GM23248 (cell line): ENCODE measurements around the gene MAGEL2. TPM values are rescaled to one million over a fixed set of nuclear protein-coding genes. Genes with fewer than 3 reads are reported as not detected.

ENCODE experiments used
- DNase-seq: peaks from one replicate; pipeline ENCODE4 v3.0.0-alpha.2; 2015
- H2AFZ ChIP-seq: fragments of 200-600 bp; sonication (generic); 2 replicates; pipeline ENCODE4 v1.6.1; 2016; ENCODE audit warnings: antibody characterized with exemption
- H3F3A ChIP-seq: fragments of 200-600 bp; sonication (generic); 2 replicates; pipeline ENCODE4 v1.6.1; 2016; ENCODE audit warnings: mild to moderate bottlenecking, antibody characterized with exemption, mixed run types; ENCODE audit not compliant: insufficient read depth
- H3K27ac ChIP-seq: fragments of 200-600 bp; sonication (generic); 2 replicates; pipeline ENCODE4 v1.5.1; 2016; ENCODE audit warnings: mild to moderate bottlenecking
- H3K27me3 ChIP-seq: fragments of 200-600 bp; sonication (generic); replicated peaks from 2 replicates; pipeline ENCODE4 v1.6.1; 2016; ENCODE audit warnings: mild to moderate bottlenecking; ENCODE audit not compliant: insufficient read depth
- H3K36me3 ChIP-seq: fragments of 200-600 bp; sonication (generic); 2 replicates; pipeline ENCODE4 v1.6.1; 2016; ENCODE audit warnings: low read depth, mild to moderate bottlenecking
- H3K4me1 ChIP-seq: fragments of 200-600 bp; sonication (generic); 2 replicates; pipeline ENCODE4 v1.6.1; 2016; ENCODE audit warnings: mild to moderate bottlenecking; ENCODE audit not compliant: insufficient read depth
- H3K4me2 ChIP-seq: fragments of 200-600 bp; sonication (generic); one replicate; pipeline ENCODE4 v1.6.1; 2016; ENCODE audit warnings: mild to moderate bottlenecking; ENCODE audit not compliant: unreplicated experiment
- H3K4me3 ChIP-seq: fragments of 200-600 bp; sonication (generic); 2 replicates; pipeline ENCODE4 v1.5.1; 2016; ENCODE audit warnings: mild to moderate bottlenecking
- H3K79me2 ChIP-seq: fragments of 200-600 bp; sonication (generic); 2 replicates; pipeline ENCODE4 v1.6.1; 2016; ENCODE audit warnings: mild to moderate bottlenecking; ENCODE audit not compliant: insufficient read depth
- H3K9ac ChIP-seq: fragments of 200-600 bp; sonication (generic); 2 replicates; pipeline ENCODE4 v1.6.1; 2016; ENCODE audit warnings: mild to moderate bottlenecking
- H3K9me2 ChIP-seq: fragments of 200-600 bp; sonication (generic); 2 replicates; pipeline ENCODE4 v1.6.1; 2016; ENCODE audit warnings: mixed run types, mild to moderate bottlenecking, moderate library complexity; ENCODE audit not compliant: insufficient read depth
- H3K9me3 ChIP-seq: fragments of 200-600 bp; sonication (generic); one replicate; pipeline ENCODE4 v1.6.1; 2017; ENCODE audit warnings: low read depth
- H4K20me1 ChIP-seq: fragments of 200-600 bp; sonication (generic); 2 replicates; pipeline ENCODE4 v1.6.0; 2016; ENCODE audit not compliant: insufficient read depth
- EZH2 ChIP-seq: fragments of 200-600 bp; sonication (generic); IDR thresholded peaks from 2 replicates; pipeline ENCODE4 v1.6.1; 2018; ENCODE audit warnings: antibody characterized with exemption, mild to moderate bottlenecking; ENCODE audit not compliant: insufficient read depth, poor library complexity, severe bottlenecking
- EZH2phosphoT487 ChIP-seq: fragments of 200-600 bp; sonication (generic); IDR thresholded peaks from 2 replicates; pipeline ENCODE4 v1.6.1; 2018; ENCODE audit warnings: antibody characterized with exemption, moderate library complexity, mild to moderate bottlenecking, low read depth; ENCODE audit not compliant: insufficient read depth
- WGBS, 2 experiments: methylation state at CpG; one replicate each; pipeline ENCODE4 v1.1.6; 2015 to 2017; ENCODE audit warnings: low lambda C conversion rate in 2 of 2, low coverage in 1 of 2; ENCODE audit errors: missing lambda C conversion rate in 2 of 2; 5-methylcytosine and 5-hydroxymethylcytosine counted together
- in situ Hi-C: fragments of 300-500 bp; cut with MboI; formaldehyde crosslinking; loops from 2 replicates; pipeline ENCODE4 v1.15.0; 2020
- polyA plus RNA-seq: library from polyadenylated mRNA; unstranded; fragments of >200 nt; fragmentation: Nextera tagmentation; extraction: Ambion mirVana; gene quantifications from 2 replicates; pipeline ENCODE4 v1.2.1, GENCODE V29; 2016
- total RNA-seq: library from RNA; depleted of rRNA; stranded (reverse); fragments of >200 nt; shearing (Covaris generic); gene quantifications from 2 replicates; pipeline ENCODE4 v1.2.3, GENCODE V29; 2014

The MAGEL2 gene
- total and polyA plus RNA-seq, 2 experiments from 2014 or later, result 0.14 to 0.22 TPM

DNA sequence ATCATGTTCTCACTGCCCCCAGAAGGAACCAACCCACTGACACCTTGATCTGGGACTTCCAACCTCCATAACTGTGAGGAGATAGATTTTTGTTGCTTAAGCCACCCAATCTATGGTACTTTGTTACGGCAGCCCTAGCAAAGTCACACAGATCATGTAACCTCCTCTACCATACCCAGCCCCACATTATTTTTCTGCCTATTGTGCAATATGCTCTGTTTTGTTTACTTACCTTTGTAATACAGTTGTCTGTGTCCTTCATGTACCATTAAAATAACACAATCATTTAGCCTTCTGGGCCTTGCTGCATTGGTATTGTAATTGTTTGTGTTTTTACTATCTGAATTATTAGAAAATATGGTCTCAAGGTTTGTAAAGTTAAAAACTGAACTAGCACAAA lies 23.3 kb upstream of the MAGEL2 start:
- Histone ChIP-seq H3K9ac (no peak overlapping the region), H3K4me3 (no peak overlapping the region)
- in situ Hi-C loops, result no loop called here

DNA sequence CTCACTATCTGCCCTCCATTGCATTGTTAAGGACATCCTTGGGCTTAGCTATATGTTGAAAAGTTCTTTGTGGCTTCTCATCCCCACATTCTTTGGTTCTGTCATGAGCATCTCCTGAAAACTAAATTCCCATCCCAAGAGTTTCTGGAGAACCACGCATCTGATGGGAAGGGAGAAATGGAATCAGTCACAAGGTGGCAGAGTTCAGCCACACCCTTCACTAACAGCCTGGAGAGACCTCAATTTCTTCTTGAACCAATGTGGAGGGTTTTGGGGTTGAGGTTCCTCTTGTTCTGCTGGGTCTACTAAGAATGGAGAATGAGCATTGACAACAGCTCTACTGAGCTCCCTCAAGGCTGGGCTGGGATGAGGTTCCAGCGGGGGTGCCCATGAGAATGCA lies 15.6 kb upstream of the MAGEL2 start:
- Histone ChIP-seq H2AFZ (no peak overlapping the region), H3K4me3 (no peak overlapping the region), H4K20me1 (no peaks in the 10 kb centered on the region), H3K9me3 (no peaks in the 10 kb centered on the region), H3K36me3 (no peaks in the 10 kb centered on the region), H3K4me1 (no peaks in the 10 kb centered on the region), H3K9me2 (no peaks in the 10 kb centered on the region), H3K79me2 (no peaks in the 10 kb centered on the region), H3K9ac (no peak overlapping the region), H3K4me2 (no peak overlapping the region), H3F3A (no peaks in the 10 kb centered on the region), H3K27me3 (no peaks in the 10 kb centered on the region), H3K27ac (no peak overlapping the region)
- 0 to 10% methylated on average over 2 of the region's 2 CpGs for WGBS, 2 experiments
- TF ChIP-seq EZH2 (no peak), EZH2phosphoT487 (no peak)
- no peak for DNase-seq
- in situ Hi-C loops, result no loop called here

More for the DNA sequence above, 23.3 kb upstream of the MAGEL2 start:
- H4K20me1 ChIP-seq, result no peaks in the 10 kb centered on the region
- no peak overlapping the region for H3K4me2 ChIP-seq
- no peaks in the 10 kb centered on the region for H3K36me3 ChIP-seq
- no peaks in the 10 kb centered on the region for H3K4me1 ChIP-seq
- H3K9me3 ChIP-seq, result no peaks in the 10 kb centered on the region
- no peaks in the 10 kb centered on the region for H3F3A ChIP-seq
- no peaks in the 10 kb centered on the region for H3K79me2 ChIP-seq
- no peaks in the 10 kb centered on the region for H3K27me3 ChIP-seq
- 43 to 63% methylated on average over 1 of the region's 1 CpG for WGBS, 2 experiments
- no peak for DNase-seq
- H2AFZ ChIP-seq, result no peak overlapping the region
- TF ChIP-seq EZH2phosphoT487 (no peak), EZH2 (no peak)
- H3K9me2 ChIP-seq, result no peaks in the 10 kb centered on the region
- no peak overlapping the region for H3K27ac ChIP-seq

DNA sequence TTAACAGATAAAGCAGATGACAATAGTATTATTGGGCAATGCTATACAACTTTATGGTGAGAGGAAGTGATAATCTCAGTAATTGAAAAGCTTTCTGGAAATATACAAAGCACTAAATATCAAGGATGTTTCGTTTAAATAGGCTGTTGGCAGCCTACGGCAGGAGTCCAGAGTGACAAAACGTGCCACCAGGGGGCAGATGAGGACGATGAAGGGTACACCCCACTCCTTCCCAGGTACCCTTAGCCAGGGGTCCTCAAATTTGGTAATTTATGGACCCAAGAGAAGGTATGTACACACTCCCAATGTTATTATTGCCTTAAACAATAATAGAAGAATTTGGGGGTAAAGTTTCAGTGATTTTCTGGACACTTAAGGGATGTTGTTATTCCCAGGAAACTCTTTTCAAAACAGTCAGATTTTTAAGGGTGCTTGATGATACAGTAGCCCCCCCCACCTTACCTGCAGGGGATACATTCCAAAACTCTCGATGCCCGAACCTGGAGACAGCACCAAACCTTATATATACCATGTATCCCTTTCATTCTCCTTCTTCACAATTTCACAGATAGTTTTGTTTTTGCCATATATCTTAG lies 1.4 kb upstream of the MAGEL2 start:
- Histone ChIP-seq H3F3A (no peaks in the 10 kb centered on the region), H3K4me2 (no peak overlapping the region), H3K27ac (no peak overlapping the region), H3K36me3 (no peaks in the 10 kb centered on the region), H3K9me2 (no peaks in the 10 kb centered on the region), H3K79me2 (no peaks in the 10 kb centered on the region), H2AFZ (no peak overlapping the region), H3K4me3 (no peak overlapping the region), H3K4me1 (no peaks in the 10 kb centered on the region), H3K27me3 (peaks cover 20% of the 10 kb centered on the region; the same call in 1 of the 2 replicates), H3K9me3 (no peaks in the 10 kb centered on the region), H4K20me1 (no peaks in the 10 kb centered on the region), H3K9ac (no peak overlapping the region)
- no peak for TF ChIP-seq EZH2phosphoT487
- TF ChIP-seq EZH2, result no peak
- DNase-seq, result peak; percentile 33
- 19 to 27% methylated on average over 6 of the region's 6 CpGs for WGBS, 2 experiments
- in situ Hi-C loops, result loop anchor here (10.0 to 25.0 kb wide), 2 partner anchors 216 to 1838 kb away; no protein-coding TSS in a partner anchor

GRCh38 chr15:23647001-23647295 lies 719 bp downstream of the MAGEL2 start:
- H3K27me3 ChIP-seq, result peaks cover 20% of the 10 kb centered on the region; the same call in 1 of the 2 replicates
- H3K9me2 ChIP-seq, result no peaks in the 10 kb centered on the region
- no peaks in the 10 kb centered on the region for H3K36me3 ChIP-seq
- in situ Hi-C loops, result loop anchor here (10.0 to 25.0 kb wide), 2 partner anchors 218 to 1840 kb away; no protein-coding TSS in a partner anchor
- no peak overlapping the region for H3K9ac ChIP-seq
- no peak overlapping the region for H3K4me2 ChIP-seq
- no peak overlapping the region for H3K27ac ChIP-seq
- TF ChIP-seq EZH2 (no peak), EZH2phosphoT487 (no peak)
- H3K4me1 ChIP-seq, result no peaks in the 10 kb centered on the region
- H4K20me1 ChIP-seq, result no peaks in the 10 kb centered on the region
- no peak overlapping the region for H3K4me3 ChIP-seq
- WGBS, 2 experiments, result 53 to 85% methylated on average over 2 to 17 of the region's 17 CpGs
- no peak for DNase-seq
- H2AFZ ChIP-seq, result peak overlapping the region; percentile 51; the same call in 1 of the 2 replicates
- H3K9me3 ChIP-seq, result no peaks in the 10 kb centered on the region
- H3K79me2 ChIP-seq, result no peaks in the 10 kb centered on the region
- no peaks in the 10 kb centered on the region for H3F3A ChIP-seq
